Astrocyte (in vitro differentiated cells and primary cell): ENCODE results near the gene EVX1. TPM values are rescaled to one million over a fixed set of nuclear protein-coding genes. Genes with fewer than 3 reads are reported as not detected.

Experiments used
- DNase-seq: peaks from one replicate; pipeline ENCODE4 v3.0.0-alpha.2; 2010; ENCODE audit warnings: low read depth
- FAIRE-seq: peaks from 2 replicates; lab custom pipeline; 2011; peaks lifted over from hg19 to GRCh38; lab: Jason Lieb, UNC
- H2AFZ ChIP-seq: 2 replicates; pipeline ENCODE4 v1.6.0; 2012; ENCODE audit warnings: low read depth, low read length, inconsistent platforms
- H3K27ac ChIP-seq: 2 replicates; pipeline ENCODE4 v1.5.1; 2011; ENCODE audit warnings: low read depth, low read length, inconsistent platforms
- H3K27me3 ChIP-seq: 2 replicates; pipeline ENCODE4 v1.6.0; 2011; ENCODE audit warnings: low read length, inconsistent platforms; ENCODE audit not compliant: insufficient read depth
- H3K36me3 ChIP-seq: 2 replicates; pipeline ENCODE4 v1.5.1; 2011; ENCODE audit warnings: low read length, inconsistent platforms; ENCODE audit not compliant: insufficient read depth
- H3K4me1 ChIP-seq: 2 replicates; pipeline ENCODE4 v1.5.1; 2011; ENCODE audit warnings: low read length, inconsistent platforms; ENCODE audit not compliant: insufficient read depth
- H3K4me2 ChIP-seq: 2 replicates; pipeline ENCODE4 v1.6.0; 2012; ENCODE audit warnings: low read length, inconsistent platforms
- H3K4me3 ChIP-seq: 2 replicates; pipeline ENCODE4 v1.5.1; 2011; ENCODE audit warnings: low read depth, mild to moderate bottlenecking, low read length, inconsistent platforms; ENCODE audit not compliant: insufficient read depth
- H3K79me2 ChIP-seq: 2 replicates; pipeline ENCODE4 v1.6.0; 2012; ENCODE audit warnings: mild to moderate bottlenecking, low read length, inconsistent platforms; ENCODE audit not compliant: insufficient read depth
- H3K9ac ChIP-seq: 2 replicates; pipeline ENCODE4 v1.6.0; 2012; ENCODE audit warnings: mild to moderate bottlenecking, low read length, inconsistent platforms
- H3K9me3 ChIP-seq: 2 replicates; pipeline ENCODE4 v1.5.1; 2012; ENCODE audit warnings: low read depth, mild to moderate bottlenecking, low read length, inconsistent platforms; ENCODE audit not compliant: insufficient read depth
- H4K20me1 ChIP-seq: 2 replicates; pipeline ENCODE4 v1.6.0; 2012; ENCODE audit warnings: low read length, inconsistent platforms; ENCODE audit not compliant: insufficient read depth
- H3K27ac Mint-ChIP-seq: one replicate; pipeline ENCODE4 v1.8.0; 2021; ENCODE audit warnings: mild to moderate bottlenecking, mixed read lengths; ENCODE audit not compliant: unreplicated experiment
- H3K27me3 Mint-ChIP-seq: one replicate; pipeline ENCODE4 v1.8.0; 2021; ENCODE audit warnings: low read depth, mixed read lengths; ENCODE audit not compliant: unreplicated experiment
- H3K36me3 Mint-ChIP-seq: one replicate; pipeline ENCODE4 v1.8.0; 2021; ENCODE audit warnings: low read depth, mixed read lengths; ENCODE audit not compliant: unreplicated experiment
- H3K4me1 Mint-ChIP-seq: one replicate; pipeline ENCODE4 v1.8.0; 2021; ENCODE audit warnings: low read depth, mixed read lengths; ENCODE audit not compliant: unreplicated experiment
- H3K4me3 Mint-ChIP-seq: one replicate; pipeline ENCODE4 v1.8.0; 2021; ENCODE audit warnings: mild to moderate bottlenecking, moderate library complexity, mixed read lengths; ENCODE audit not compliant: unreplicated experiment
- H3K9me3 Mint-ChIP-seq: one replicate; pipeline ENCODE4 v1.8.0; 2021; ENCODE audit warnings: mild to moderate bottlenecking, mixed read lengths; ENCODE audit not compliant: unreplicated experiment
- EZH2 ChIP-seq: IDR thresholded peaks from 2 replicates; pipeline ENCODE4 v1.6.1; 2012; ENCODE audit warnings: mild to moderate bottlenecking, low read length, inconsistent platforms; ENCODE audit not compliant: insufficient read depth
- total RNA-seq: library from RNA; stranded (reverse); gene quantifications from 2 replicates; pipeline ENCODE4 v1.2.1, GENCODE V29; 2021
- TF ChIP-seq, protein P1 (sequence below): IDR thresholded peaks from 2 replicates; pipeline ENCODE4 v1.5.1; 2011; ENCODE audit warnings: low read depth, mild to moderate bottlenecking, inconsistent platforms, low read length, moderate library complexity; ENCODE audit not compliant: insufficient read depth

Gene EVX1
- total RNA-seq, 1 donor from 2014 or later, result not detected

DNA sequence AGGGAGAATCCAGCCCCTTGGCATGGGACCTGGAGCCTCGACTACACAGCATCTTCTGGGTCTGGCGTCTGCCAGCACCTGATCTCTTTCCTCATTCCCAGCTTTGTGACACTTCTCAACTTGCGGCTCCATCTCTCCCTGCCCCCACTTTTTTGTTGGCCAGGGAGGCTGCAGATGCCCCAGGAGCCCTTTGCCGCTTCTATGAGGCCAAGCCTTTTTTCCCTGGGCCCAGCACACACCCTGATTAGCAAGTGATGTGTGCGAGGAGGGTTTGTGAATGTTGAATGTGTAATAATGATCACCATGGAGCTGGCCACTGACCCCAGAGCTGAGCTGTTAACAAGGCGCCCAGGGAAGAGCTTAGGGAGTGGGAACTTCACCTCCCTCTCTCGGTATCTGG, 4.4 kb downstream of the EVX1 start:
- FAIRE-seq (no peak), DNase-seq (no peak)
- Histone ChIP-seq H2AFZ (no peak overlapping the region), H3K9me3 (peaks cover 14% of the 10 kb centered on the region), H3K4me1 (no peaks in the 10 kb centered on the region), H3K27ac (no peak overlapping the region), H3K79me2 (no peaks in the 10 kb centered on the region), H3K36me3 (no peaks in the 10 kb centered on the region), H3K27me3 (peaks cover 94% of the 10 kb centered on the region), H3K4me3 (no peak overlapping the region), H3K4me2 (no peak overlapping the region), H3K9ac (no peak overlapping the region), H4K20me1 (peaks cover 10% of the 10 kb centered on the region)
- H3K9me3 Mint-ChIP-seq, result peaks cover 10% of the 10 kb centered on the region
- peaks cover 87% of the 10 kb centered on the region for H3K27me3 Mint-ChIP-seq
- H3K4me3 Mint-ChIP-seq, result no peak overlapping the region
- peaks cover 3% of the 10 kb centered on the region for H3K4me1 Mint-ChIP-seq
- H3K27ac Mint-ChIP-seq, result no peak overlapping the region
- TF ChIP-seq, protein P1, sequence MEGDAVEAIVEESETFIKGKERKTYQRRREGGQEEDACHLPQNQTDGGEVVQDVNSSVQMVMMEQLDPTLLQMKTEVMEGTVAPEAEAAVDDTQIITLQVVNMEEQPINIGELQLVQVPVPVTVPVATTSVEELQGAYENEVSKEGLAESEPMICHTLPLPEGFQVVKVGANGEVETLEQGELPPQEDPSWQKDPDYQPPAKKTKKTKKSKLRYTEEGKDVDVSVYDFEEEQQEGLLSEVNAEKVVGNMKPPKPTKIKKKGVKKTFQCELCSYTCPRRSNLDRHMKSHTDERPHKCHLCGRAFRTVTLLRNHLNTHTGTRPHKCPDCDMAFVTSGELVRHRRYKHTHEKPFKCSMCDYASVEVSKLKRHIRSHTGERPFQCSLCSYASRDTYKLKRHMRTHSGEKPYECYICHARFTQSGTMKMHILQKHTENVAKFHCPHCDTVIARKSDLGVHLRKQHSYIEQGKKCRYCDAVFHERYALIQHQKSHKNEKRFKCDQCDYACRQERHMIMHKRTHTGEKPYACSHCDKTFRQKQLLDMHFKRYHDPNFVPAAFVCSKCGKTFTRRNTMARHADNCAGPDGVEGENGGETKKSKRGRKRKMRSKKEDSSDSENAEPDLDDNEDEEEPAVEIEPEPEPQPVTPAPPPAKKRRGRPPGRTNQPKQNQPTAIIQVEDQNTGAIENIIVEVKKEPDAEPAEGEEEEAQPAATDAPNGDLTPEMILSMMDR, result no peak
- no peak for TF ChIP-seq EZH2
- peaks cover 6% of the 10 kb centered on the region for H3K36me3 Mint-ChIP-seq

- peaks cover 10% of the 10 kb centered on the region for H3K9me3 Mint-ChIP-seq
- H3K4me3 ChIP-seq, result no peak overlapping the region
- no peaks in the 10 kb centered on the region for H3K79me2 ChIP-seq
- FAIRE-seq (no peak), DNase-seq (no peak)
- no peaks in the 10 kb centered on the region for H3K4me1 ChIP-seq
- H3K27ac ChIP-seq, result no peak overlapping the region
- H3K4me1 Mint-ChIP-seq, result no peaks in the 10 kb centered on the region
- peaks cover 6% of the 10 kb centered on the region for H3K36me3 Mint-ChIP-seq
- TF ChIP-seq EZH2, result no peak
- TF ChIP-seq, protein P1, result no peak
- H3K9me3 ChIP-seq, result peaks cover 14% of the 10 kb centered on the region
- H3K27ac Mint-ChIP-seq, result no peak overlapping the region
- peaks cover 10% of the 10 kb centered on the region for H4K20me1 ChIP-seq
- peaks cover 88% of the 10 kb centered on the region for H3K27me3 Mint-ChIP-seq
- no peak overlapping the region for H3K4me2 ChIP-seq
- no peak overlapping the region for H3K4me3 Mint-ChIP-seq
- no peak overlapping the region for H2AFZ ChIP-seq
- peaks cover 95% of the 10 kb centered on the region for H3K27me3 ChIP-seq
- no peak overlapping the region for H3K9ac ChIP-seq
- H3K36me3 ChIP-seq, result no peaks in the 10 kb centered on the region
These were observed 5.1 kb downstream of the EVX1 start for GRCh38 chr7:27247452-27248426.

DNA sequence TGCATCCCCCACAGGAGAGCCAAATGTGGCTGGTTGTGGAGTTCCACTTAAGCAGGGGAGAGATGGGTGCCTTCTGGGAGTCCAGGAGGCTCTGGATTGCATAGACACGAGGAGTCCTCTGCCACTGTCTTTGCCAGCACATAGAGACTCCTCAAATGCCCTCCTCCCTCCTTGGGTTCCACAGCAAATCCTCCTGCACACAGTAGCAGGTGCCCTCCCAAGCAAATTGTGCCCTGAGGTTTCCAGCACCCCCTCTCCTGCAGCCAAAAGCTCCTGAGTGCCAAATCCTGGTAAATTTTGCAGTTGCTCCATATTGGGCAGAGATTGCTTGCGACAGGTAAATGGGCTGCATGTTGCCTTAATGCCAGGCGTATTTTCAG, 5.8 kb downstream of the EVX1 start:
- H3K27me3 Mint-ChIP-seq, result peaks cover 93% of the 10 kb centered on the region
- TF ChIP-seq, protein P1, result no peak
- no peak for TF ChIP-seq EZH2
- Histone ChIP-seq H3K9me3 (peaks cover 14% of the 10 kb centered on the region), H3K4me1 (no peaks in the 10 kb centered on the region), H3K79me2 (no peaks in the 10 kb centered on the region), H3K27ac (no peak overlapping the region), H3K36me3 (no peaks in the 10 kb centered on the region), H3K4me3 (no peak overlapping the region), H3K27me3 (peaks cover 96% of the 10 kb centered on the region), H2AFZ (no peak overlapping the region), H3K4me2 (no peak overlapping the region), H3K9ac (no peak overlapping the region), H4K20me1 (peaks cover 10% of the 10 kb centered on the region)
- no peak overlapping the region for H3K27ac Mint-ChIP-seq
- DNase-seq (no peak), FAIRE-seq (no peak)
- peaks cover 6% of the 10 kb centered on the region for H3K36me3 Mint-ChIP-seq
- no peaks in the 10 kb centered on the region for H3K4me1 Mint-ChIP-seq
- H3K4me3 Mint-ChIP-seq, result no peak overlapping the region
- peaks cover 13% of the 10 kb centered on the region for H3K9me3 Mint-ChIP-seq
